HG03520 (cell line): ENCODE data around the gene HPX.

ENCODE experiments used
- ATAC-seq: cut with Tn5 transposase; IDR thresholded peaks from one replicate; pipeline ENCODE4 v1.9.1; 2021; ENCODE audit warnings: mild to moderate bottlenecking, moderate library complexity; ENCODE audit not compliant: unreplicated experiment

The HPX gene

DNA sequence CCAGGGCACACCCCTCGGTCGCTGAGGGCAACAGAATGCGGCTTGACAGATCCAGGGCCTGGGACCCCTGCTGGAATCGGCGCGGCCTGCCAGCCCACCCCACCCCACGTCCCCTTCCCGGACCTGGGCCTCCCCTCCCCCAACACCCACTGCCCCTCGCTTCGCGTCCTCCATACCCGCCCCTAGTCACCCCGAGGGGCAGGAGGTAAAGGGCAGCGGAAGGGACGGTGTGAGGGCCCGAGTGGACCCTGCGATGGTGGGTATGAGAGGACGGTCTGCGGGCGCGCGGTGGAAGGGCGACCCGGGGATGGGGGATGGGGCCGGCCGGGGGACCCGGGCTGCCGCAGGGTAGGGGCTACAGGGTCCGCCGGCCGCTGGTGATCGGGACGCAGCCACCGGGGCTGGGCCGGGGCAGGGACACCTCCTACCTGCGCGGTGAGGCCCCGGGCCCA lies 22.2 kb downstream of the HPX start:
- ATAC-seq: no peak

DNA sequence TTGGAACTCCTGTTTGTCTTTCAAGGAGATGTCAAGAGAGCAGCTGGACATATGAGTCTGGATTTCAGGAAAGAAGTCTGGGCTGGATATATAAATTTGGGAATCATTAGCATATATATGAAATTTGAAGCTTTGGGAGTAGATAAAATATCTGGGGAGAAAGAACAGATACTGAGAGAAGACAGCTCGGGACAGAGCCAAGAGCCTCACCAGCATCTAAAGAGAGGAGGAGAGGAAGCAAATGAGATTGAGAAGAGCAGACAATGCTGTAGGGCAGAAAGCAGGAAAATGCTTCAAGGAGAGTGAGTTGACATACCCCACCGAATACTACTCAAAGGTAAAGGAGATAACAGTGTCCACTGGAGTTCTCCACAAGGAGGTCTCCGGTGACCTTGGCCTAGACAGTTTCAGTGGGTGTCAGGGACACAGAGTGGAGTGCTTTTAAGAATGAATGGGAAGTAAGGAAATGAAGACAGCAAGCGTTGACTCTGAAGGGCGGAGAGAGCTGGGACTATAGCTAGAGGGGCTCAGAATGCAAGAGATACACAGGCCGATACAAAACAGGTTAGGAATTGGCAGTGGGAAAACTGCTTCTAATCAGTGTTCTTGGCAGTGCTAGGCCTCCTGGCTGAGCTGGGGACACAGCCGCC lies 22.8 kb downstream of the HPX start:
- no peak for ATAC-seq

DNA sequence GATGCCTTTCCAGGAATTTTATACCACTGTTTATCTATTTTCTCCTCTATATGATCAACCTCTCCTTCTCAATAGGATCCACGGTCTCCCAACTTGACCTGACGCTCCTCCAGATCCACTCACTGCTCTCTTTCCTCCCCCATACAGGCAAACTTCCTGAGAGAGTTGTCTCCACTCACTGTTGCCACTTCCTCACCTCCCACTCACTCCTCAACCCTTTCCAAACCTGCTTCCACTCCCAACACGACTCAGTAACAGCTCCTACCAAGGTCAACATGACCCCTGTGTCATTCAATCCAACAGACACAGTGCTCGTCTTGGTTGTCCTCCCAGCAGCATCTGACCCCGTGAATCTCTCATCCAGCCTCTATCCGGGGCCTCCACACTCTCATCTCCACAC lies 25.0 kb downstream of the HPX start:
- ATAC-seq: no peak

DNA sequence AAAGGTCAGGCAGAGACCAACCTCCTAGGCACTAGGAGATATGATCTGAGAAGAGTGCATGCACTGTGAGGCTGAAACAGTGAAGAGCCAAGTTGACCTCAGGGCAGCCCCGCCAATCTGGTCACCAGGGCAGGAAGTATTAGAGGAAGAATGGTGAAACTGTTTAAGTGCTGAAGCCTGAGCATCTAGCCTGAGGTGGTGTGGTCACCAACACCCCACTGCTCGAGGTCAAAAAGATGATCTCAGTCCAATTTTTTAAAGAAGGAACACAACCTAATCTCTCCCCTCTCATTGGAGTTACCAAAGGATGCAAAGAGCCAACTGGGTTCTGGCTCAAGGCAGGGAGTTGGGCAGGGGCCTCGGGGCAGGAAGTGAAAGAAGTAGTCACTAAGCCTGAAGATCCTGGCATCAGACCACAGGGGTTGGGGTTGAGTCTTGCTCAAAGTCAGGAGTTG lies 25.9 kb downstream of the HPX start:
- ATAC-seq: no peak

DNA sequence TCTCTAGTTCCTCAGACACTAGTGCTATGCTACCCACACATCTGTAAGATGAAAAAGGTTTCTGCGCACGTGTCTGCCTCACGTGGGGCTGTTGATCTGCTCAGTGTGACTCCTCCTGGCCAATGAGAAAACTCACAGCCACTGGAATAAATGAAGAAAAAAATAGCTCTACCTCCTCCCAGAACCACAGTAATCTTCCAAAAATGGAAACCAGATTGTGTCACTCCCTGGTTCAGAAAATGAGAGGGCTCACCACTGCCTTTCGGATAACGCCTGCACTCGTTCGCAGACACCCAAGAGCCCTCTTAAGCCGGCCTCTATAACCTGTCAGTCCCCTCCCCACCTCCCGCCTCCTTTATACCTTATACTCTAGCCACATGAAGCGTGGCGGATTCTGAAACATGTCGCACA lies 27.0 kb downstream of the HPX start:
- no peak for ATAC-seq

DNA sequence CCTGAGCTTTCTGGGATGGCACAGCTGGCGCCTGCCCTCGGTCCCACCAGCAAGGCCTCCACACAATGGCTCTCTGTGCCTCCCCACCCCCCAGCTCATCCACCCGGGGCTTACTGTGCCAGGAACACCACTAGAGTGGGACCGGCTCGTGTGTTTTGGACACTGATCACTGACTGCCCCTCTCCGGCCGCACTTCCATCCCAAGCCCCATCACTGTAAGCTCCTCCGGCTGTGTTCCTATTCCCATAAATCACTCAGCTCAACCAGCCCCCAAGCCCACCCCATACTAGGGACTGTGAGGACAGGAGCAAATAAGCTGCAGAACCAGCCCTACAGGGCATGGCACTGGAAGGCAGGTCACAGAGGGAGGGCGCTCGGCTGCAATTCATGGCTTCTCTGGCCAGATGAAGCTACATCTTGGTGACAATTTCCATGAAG lies 29.2 kb downstream of the HPX start:
- no peak for ATAC-seq

DNA sequence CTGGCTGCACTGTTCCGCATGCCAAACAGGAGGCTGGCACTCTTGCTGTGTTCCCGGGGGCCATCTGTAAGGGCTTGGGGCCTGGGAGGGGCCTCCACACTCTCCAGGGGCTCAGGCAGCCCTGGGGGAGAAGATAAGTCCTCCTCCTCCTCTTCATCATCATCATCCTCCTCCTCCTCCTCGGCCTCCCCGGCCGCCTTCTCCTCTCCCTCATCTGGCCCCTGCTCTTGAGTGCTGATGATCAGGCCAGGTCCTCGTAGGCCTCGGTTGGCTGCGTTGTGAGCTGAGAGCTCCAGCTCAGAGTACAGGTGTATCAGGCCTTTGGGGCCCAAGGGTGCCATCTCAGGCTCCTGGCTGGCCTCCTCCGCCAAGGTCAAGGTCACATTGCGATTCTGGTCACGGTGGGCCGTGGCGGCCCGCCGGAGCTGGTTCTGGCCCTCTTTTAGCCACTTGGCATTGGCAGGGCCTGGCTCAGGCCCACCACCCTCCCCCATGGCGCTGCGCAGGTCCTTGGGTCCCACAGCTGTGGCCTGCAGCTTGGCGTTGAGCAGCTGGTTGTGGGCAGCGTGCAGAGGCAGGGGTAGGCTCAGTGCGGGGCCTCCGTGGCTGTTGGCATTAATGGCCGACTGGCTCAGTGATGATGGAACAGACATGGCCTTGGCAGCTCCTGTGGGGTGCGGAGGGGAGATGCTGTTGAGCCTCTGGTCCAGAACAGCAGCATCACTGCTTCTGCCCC lies 29.9 kb downstream of the HPX start:
- ATAC-seq: no peak

DNA sequence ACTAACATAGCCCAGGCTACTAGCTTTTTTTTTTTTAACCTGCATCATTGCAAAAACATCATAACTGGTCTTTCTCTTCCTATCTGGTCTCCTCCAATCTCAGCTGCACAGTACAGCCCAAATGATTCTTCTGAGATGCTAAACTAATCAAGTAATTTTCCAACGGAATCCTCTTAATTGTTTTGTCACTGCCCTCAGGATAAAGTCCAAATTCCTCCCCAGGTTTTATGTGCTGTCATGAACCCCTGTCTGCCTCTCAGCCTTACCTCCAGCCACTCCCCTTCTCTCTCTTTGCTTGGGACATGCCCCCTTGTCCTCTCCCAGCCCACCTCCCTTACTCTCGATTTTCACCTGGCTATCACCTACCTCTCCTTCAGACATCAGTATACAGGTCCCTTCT lies 34.4 kb downstream of the HPX start:
- no peak for ATAC-seq

DNA sequence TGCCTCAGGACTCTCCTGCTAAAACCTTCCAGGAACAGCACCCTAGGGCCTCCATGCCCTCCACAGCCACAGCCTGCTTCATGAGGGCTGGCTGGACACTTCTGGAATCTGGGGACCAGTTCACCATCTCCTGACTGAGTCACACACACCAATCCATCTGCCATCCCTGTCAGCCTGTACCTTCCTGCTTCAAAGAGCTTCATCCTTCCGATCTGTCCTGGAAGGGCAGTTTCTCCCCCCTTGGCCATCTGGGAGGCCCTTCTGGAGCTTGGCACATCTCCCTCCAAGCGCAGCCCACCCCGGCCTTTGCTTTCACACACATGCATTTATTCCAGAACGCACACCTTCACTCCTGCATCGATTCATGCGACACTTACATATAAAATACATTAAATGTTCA lies 34.9 kb downstream of the HPX start:
- ATAC-seq: no peak

DNA sequence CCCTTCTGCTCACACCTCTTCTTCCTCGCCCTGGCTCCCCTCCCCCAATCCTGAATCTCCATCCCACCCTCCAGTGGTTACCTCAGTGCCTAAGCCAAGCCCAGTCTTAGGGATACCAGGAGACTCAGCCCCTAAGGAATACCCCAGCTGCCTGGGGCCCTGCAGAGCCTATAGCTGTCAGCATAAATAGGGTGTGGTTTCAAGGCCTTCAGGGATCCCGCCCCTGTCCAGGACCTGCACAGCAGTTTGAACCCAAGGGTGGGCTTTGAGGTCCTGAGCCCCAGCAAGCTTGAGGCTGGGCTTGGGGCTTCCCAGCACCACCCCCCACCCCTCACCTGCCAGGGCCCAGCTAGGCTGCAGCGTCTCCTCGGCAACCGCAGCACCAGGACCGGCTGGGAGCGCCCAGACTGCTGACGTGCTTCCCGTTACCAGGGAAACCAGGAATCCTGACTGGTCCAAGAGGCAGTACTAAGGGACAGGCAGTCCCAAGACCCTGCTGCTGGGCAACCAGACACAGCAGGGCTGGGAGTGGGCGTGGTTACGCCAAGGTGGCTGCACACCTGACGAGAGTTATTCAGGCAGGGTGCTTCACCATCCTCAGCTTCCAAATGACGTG lies 35.6 kb downstream of the HPX start:
- no peak for ATAC-seq

DNA sequence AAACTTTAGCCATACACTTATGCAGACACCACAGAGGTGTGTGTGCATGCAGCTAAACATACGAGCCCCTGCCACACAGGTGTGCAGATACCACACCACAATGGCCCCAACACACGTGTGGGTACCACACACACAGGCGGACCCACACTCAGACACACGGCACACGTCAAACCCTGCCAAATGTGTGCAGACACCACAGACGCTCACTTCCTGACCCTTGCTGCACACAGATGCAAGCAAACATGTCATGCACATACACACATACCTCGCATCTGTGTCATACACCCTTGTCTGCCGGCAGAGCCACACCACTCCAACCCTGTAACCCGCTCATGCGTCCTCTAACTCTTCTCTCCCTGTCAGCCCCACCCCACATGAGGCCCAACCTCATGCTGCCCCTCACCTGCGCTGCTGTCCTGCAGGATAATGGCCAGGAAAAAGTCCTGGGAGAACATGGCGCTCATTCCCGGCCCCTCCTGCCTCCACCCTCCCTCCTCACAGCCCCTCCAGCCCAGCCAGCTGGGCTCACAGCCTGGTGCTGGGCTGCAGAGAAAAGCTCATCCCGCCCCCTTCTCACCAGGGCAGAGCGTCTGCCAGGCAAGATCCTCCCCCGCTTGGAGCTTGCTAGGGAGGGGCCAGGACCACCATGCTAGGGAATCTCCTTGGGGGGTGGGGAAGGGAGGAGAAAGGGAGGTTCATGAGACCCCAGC lies 36.3 kb downstream of the HPX start:
- no peak for ATAC-seq

DNA sequence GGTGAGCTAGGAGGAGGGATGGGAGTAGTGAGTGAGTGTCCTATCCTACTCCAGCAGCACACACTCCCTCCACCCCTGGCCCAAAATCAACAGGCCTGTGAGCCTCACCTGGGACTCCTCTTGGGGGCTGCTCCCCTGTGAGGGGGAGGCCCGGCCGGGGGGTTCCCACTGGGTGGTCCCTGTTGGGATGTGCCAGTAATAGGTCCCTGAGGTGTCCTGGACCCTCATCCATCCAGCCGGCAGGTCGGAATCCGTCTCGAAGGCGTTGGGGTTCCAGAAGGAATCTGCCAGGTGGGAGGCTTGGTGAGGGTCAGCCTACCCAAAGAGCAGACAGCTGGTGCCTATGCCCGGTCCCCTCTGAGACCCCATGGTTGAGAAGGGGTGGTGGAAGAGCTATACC lies 37.2 kb downstream of the HPX start:
- no peak for ATAC-seq

DNA sequence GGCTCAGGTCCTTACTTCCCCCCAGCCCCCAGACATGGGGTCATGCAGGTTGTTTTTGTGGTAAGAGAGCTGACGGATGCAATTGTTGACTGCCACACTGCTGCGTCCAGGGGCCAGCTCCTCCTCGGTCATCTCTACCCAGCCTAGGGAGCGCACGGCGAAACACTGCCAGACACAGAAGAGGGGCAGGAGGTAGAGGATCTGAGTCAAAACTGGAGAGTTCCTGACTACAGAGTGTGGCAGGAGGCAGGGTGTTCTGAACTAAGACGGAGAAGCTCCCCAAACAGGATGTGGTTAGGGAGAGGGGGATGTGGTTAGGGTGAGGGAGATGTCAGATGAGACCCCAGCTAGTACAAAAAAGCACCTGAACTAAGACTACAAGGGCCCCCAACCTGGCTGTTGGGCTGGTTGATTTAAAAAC lies 38.2 kb downstream of the HPX start:
- ATAC-seq: peak; percentile 84

DNA sequence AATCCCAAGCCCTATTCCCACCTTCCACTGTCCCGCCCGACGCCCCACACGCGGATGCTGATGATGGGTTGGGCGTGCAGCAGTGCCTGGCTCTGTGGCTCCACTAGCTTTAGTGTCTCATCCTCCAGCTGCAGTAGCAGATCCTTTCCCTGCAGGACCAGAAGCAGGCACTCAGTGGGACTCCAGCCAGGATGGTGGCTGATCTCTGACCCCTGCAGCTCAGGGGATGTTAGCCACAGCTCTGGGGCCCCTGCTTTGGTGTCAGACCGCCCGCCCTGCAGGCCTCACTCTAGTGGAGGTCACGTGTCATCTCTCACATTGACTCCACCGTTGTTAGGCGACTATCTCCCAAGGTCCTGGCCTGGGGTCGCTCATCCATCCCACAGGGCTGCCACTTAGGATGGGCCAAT lies 38.7 kb downstream of the HPX start:
- ATAC-seq: peak; percentile 60

DNA sequence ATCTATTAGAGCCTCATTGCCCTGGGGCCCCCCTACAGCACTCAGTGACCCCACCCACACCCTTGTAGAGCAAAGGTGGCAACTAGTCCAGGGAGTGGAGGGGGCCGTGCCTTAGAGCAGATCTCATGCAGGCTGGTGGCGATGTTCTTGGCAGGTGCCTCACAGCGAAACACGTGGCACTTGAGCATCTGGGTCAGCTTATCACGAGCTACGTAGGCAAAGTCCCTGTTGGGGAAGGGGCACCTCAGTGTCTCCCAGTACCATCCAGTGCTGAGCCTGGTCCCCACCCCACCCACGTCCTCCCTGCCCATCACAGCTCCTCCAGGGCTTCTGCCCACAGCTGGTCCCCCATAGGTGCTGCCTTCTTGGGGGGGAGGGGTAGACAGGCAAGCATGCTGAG lies 39.3 kb downstream of the HPX start:
- ATAC-seq: no peak

DNA sequence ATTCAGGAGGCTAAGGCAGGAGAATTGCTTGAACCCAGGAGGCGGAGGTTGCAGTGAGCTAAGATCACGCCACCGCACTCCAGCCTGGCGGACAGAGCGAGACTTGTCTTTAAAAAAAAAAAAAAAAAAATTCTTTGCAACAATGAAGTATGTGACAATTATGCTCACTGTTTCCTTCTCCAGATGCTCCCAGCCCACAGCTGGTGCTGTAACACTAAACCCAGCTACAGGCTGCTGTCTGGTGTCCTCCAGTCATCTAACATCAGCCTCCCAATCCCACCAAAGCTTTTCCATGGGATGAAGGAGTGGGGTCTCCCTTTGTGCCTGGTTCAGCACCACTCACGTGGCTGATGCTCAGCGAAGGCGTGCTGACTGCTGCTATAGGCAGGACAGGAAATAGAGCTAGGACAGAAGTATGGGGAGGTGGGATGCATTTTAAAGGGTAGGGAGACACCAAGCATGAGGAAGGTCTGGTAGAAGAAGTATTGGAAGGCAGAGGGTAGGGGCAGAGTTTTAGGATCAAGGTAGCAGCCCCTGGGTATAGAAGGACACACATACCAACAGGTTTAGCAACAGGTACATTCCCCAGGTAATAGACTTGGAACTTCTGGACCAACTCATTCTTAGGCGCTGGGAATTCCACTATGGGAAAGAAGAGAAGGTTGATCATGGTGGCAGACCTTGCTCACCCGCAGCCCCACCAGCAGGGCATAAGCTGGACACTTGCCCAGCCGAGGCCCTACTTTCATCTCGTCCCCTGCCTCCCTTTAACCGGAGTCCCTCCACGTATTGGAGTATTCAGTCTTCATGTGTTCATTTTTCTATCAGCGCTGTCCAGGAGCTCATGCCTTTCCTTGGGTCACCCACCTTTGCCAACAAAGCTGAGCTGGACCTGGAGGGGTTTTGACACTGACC lies 40.1 kb downstream of the HPX start:
- ATAC-seq: no peak

DNA sequence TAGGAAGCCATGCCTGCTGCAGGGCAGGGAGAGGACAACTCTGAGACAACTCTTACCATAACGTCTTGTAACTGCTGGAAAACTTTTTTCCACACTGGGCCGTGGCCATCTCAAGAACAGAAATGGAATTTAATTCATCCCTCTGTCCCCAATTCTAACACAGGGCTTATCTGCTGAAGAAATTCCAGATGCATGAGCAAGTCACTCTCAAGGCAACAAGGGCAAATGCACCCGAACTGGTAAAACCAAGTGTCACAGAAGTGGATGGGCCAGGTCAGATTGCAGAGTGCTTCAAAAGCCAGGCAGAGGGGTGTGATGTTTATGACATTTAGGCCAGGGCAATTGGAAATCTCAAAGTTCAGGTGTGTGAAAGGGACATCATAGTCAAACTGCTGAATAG lies 43.2 kb downstream of the HPX start:
- ATAC-seq: no peak

DNA sequence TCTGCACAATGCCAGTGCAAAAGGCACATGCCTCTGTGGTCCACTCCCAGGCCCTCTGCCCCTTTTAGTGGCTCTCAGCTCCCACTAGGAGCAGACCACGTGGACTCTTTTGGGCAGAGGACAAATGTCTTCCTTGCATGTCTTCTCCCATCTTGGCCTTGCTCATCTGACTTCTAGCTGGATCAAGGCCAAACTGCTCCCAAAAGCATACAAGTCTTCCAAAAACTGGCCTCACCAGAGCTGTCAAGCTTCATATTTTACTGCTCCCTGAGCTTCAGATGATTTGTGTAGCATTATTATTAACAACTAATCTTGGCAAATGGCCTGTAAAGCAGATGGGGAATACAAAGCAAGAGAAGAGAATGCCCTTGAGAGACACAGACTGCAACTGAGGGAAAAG lies 43.6 kb downstream of the HPX start:
- ATAC-seq: no peak

DNA sequence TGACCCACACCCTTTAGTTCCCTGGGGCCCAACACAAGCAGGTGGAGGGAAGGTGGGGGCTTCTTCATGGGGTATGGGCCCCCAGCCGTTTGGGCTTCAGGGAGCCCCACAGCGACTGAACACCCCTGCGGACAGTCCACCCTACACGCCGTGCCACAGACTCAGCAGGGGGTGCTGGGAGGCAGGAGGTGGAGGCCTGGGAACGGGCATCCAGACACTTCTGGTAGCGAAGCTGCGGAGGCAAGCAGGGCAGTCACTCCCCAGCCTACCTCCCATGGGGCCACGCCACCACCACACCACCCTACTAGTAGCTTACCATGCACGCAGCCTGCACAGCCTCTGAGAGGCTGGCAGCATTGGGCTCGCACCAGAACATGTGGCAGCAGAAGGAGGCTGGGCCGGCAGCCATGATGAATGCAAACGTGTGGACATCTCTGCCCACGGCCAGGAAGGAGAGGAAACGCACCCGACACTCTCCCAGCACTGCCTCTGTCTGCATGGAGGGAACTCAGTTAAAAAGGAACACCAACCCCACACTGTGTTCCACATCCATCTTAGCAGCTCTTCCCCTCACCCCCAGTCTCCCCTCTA lies 45.2 kb downstream of the HPX start:
- no peak for ATAC-seq
